ENCODE data around the gene ADAMTS19. TPM values are rescaled to one million over a fixed set of nuclear protein-coding genes. Genes with fewer than 3 reads are reported as not detected.

Gene ADAMTS19
- total and polyA plus RNA-seq, 2 of the 13 experiments (the other 11 are each of a cell fraction or from before 2014, with no cell fraction given) = not detected

DNA sequence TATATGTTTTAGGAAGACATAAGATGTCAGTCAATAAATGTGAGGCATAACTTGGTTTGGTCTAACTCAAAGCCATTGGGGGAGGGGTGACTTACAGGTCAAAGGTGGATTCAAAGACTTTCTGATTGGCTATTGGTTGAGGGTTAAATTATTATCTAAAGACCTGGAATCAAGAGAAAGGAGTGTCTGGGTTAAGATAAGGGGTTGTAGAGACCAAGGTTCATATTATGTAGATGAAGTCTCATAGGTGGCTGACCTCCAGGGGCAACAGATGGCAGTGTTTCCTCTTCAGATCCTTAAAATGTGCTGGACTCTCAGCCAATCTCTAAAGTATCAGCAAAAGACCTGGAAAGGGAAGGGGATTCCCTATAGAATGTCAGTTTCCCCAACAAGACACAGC, 236.5 kb downstream of the ADAMTS19 start:
- in situ Hi-C loops (cut with HindIII; ENCODE audit: extremely low pct_ligation_motif_present, low pct_unique_long_range_greater_than_20kb) = no loop called here
- Histone ChIP-seq H3K4me3 (replicated peaks in 1 of 3; ENCODE audit: insufficient read depth in 1 of 3, low read depth in 2 of 3, low read length in 3 of 3) (no peak overlapping the region), H4K20me1 (ENCODE audit: insufficient read depth, low read length) (no peaks in the 10 kb centered on the region), H3K79me2 (ENCODE audit: insufficient read depth, low read length) (no peaks in the 10 kb centered on the region), H3K9me3 (ENCODE audit: low read length) (no peaks in the 10 kb centered on the region), H3K27me3 (ENCODE audit: control insufficient read depth in 1 of 2, insufficient read depth in 2 of 2, low read length in 2 of 2) (no peaks in the 10 kb centered on the region), H3K4me2 (ENCODE audit: low read depth, low read length) (no peak overlapping the region), H3K4me1 (ENCODE audit: insufficient read depth, low read length) (no peaks in the 10 kb centered on the region), H3K27ac (ENCODE audit: extremely low read length, insufficient read depth, low read length) (no peak overlapping the region), H3K36me3 (replicated peaks in 1 of 2; ENCODE audit: control insufficient read depth in 1 of 2, insufficient read depth in 2 of 2, low read length in 2 of 2) (no peaks in the 10 kb centered on the region), H2AFZ (ENCODE audit: low read length) (no peak overlapping the region), H3K9ac (ENCODE audit: insufficient read depth, low read depth, low read length) (no peak overlapping the region)
- ChIA-PET CTCF (ENCODE audit: low intra/inter-chr PET ratio, low total read pairs) (no interaction called here), POLR2A (no interaction called here)
- no peak for DNase-seq (ENCODE audit: low spot score)
- TF ChIP-seq CEBPB (IDR thresholded peaks at IDR 0.05; ENCODE audit: borderline replicate concordance, low read depth, low read length) = no peak
- no TSS peak for BruUV-seq (replicated peaks)
- ATAC-seq = no peak
- intact Hi-C loops (cut with micrococcal nuclease; ENCODE audit: unreplicated experiment) = no loop called here
- no peak for FAIRE-seq

DNA sequence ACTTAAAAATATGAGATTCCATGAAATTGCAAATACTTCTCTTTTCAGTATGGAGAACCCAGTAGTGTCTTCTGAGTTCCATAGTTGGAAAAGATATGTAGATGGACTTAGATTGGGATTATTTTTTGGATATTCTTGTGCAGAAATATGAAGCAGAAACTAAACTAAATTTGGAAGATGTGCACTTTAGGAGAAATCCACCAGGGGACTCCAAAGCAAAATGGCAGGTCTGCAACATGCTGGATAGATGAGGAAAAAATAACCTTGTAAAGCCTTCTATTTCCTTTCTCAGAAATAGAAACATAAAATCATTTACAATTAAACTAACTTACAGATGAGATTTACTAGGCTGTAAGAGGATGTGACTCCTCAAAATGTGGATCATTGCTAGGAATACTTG, 238.6 kb downstream of the ADAMTS19 start:
- no peak for FAIRE-seq
- TF ChIP-seq ZBTB10 (CRISPR knock-in tag; IDR thresholded peaks at IDR 0.05; ENCODE audit: borderline replicate concordance) (no peak), IKZF1 (IDR thresholded peaks at IDR 0.05) (no peak), FLYWCH1 (CRISPR knock-in tag; IDR thresholded peaks at IDR 0.05) (no peak), ZNF670 (CRISPR knock-in tag; IDR thresholded peaks at IDR 0.05; ENCODE audit: borderline replicate concordance) (no peak), ZHX2 (IDR thresholded peaks at IDR 0.05; ENCODE audit: low read depth) (no peak), ZHX2 (CRISPR knock-in tag; IDR thresholded peaks at IDR 0.05; ENCODE audit: borderline replicate concordance) (no peak)
- no peak for DNase-seq (ENCODE audit: low spot score)
- Histone ChIP-seq H3K4me2 (ENCODE audit: low read depth, low read length) (no peak overlapping the region), H3K27me3 (ENCODE audit: control insufficient read depth in 1 of 2, insufficient read depth in 2 of 2, low read length in 2 of 2) (no peaks in the 10 kb centered on the region), H3K36me3 (replicated peaks in 1 of 2; ENCODE audit: control insufficient read depth in 1 of 2, insufficient read depth in 2 of 2, low read length in 2 of 2) (no peaks in the 10 kb centered on the region), H2AFZ (ENCODE audit: low read length) (no peak overlapping the region), H3K4me1 (ENCODE audit: insufficient read depth, low read length) (no peaks in the 10 kb centered on the region), H3K9me3 (ENCODE audit: low read length) (no peaks in the 10 kb centered on the region), H3K79me2 (ENCODE audit: insufficient read depth, low read length) (no peaks in the 10 kb centered on the region), H3K4me3 (replicated peaks in 1 of 3; ENCODE audit: insufficient read depth in 1 of 3, low read depth in 2 of 3, low read length in 3 of 3) (no peak overlapping the region), H3K27ac (ENCODE audit: extremely low read length, insufficient read depth, low read length) (no peak overlapping the region), H3K9ac (ENCODE audit: insufficient read depth, low read depth, low read length) (no peak overlapping the region), H4K20me1 (ENCODE audit: insufficient read depth, low read length) (no peaks in the 10 kb centered on the region)
- BruUV-seq (replicated peaks) = no TSS peak
- in situ Hi-C loops (cut with HindIII; ENCODE audit: extremely low pct_ligation_motif_present, low pct_unique_long_range_greater_than_20kb) (no loop called here), intact Hi-C loops (cut with micrococcal nuclease; ENCODE audit: unreplicated experiment) (no loop called here)
- no peak for ATAC-seq
- CTCF ChIA-PET (ENCODE audit: low intra/inter-chr PET ratio, low total read pairs) = no interaction called here
- POLR2A ChIA-PET = no interaction called here

Data from HepG2 (cell line).